Measurements from ENCODE around the gene TMEM178B.
A peak's percentile ranks its signal among the peaks of the same experiment; 100 is the strongest.

TMEM178B gene

DNA sequence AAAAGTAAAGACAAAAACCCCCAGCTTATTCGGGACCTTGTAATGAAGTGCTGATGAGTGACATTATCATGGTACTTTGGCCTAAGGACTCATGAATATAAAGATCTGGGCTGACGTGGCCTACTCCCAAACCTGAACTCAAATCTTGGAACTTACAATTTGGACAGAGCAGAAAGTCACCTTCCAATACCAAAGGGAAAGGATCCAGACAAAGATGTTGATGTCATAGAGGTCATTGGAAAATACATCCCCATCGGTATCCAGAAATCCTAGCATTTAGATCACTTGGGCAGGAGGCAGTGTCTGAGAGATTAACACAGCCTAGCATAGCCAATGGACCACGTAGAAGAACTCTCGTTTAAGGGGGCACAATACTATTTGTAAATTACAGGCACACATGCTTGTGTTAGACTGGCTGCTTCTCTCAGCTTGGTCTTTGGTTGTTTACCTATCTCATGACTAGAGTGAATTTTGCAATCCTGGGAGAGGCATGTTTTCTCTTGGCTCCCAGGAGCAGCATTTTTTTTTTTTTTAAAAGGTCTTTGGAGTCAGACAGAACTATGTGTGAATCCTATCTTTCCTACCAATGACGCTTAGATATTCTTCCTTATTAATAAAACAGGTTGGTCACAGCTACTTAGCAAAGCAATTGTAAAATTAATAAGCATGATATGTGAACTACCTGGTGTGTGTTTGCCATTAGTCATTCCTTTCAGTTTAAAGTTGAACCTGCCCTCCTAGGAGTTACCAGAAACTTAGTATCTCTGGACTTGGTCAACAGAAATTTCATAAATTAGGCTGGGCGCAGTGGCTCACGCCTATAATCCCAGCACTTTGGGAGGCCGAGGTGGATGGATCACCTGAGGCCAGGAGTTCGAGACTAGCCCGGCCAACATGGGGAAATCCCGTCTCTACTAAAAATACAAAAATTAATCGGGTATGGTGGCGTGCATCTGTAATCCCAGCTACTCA lies 31.4 kb upstream of the TMEM178B start:
- TF ChIP-seq, protein P1, sequence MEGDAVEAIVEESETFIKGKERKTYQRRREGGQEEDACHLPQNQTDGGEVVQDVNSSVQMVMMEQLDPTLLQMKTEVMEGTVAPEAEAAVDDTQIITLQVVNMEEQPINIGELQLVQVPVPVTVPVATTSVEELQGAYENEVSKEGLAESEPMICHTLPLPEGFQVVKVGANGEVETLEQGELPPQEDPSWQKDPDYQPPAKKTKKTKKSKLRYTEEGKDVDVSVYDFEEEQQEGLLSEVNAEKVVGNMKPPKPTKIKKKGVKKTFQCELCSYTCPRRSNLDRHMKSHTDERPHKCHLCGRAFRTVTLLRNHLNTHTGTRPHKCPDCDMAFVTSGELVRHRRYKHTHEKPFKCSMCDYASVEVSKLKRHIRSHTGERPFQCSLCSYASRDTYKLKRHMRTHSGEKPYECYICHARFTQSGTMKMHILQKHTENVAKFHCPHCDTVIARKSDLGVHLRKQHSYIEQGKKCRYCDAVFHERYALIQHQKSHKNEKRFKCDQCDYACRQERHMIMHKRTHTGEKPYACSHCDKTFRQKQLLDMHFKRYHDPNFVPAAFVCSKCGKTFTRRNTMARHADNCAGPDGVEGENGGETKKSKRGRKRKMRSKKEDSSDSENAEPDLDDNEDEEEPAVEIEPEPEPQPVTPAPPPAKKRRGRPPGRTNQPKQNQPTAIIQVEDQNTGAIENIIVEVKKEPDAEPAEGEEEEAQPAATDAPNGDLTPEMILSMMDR (conservative IDR thresholded peaks at IDR 0.05; ENCODE audit: low read depth, low read length): no peak
- no peak overlapping the region for H3K4me3 ChIP-seq (ENCODE audit: low read depth, low read length)
- no peak for DNase-seq (ENCODE audit: low read depth)

DNA sequence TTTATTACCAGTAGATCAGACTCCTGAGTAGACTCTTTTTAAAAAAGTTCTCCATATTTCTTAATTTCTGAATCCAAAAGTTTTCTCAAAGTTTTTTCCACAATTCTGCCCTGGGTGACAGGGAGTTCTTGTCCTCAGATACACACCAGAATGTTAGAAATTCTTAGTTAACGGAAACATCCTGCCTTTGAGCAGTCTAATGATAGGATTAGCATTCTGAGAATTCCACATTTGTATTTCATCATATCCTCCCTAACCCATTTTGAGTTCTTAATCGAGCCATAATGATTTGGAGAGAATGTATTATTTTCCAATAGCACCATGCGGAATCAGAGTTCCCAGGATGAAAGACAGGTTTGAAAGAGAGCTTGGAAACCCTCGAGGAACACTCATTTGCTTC lies 30.2 kb upstream of the TMEM178B start:
- no peak overlapping the region for H3K4me3 ChIP-seq (ENCODE audit: low read depth, low read length)
- TF ChIP-seq, protein P1 (conservative IDR thresholded peaks at IDR 0.05; ENCODE audit: low read depth, low read length): no peak
- DNase-seq (ENCODE audit: low read depth): no peak

DNA sequence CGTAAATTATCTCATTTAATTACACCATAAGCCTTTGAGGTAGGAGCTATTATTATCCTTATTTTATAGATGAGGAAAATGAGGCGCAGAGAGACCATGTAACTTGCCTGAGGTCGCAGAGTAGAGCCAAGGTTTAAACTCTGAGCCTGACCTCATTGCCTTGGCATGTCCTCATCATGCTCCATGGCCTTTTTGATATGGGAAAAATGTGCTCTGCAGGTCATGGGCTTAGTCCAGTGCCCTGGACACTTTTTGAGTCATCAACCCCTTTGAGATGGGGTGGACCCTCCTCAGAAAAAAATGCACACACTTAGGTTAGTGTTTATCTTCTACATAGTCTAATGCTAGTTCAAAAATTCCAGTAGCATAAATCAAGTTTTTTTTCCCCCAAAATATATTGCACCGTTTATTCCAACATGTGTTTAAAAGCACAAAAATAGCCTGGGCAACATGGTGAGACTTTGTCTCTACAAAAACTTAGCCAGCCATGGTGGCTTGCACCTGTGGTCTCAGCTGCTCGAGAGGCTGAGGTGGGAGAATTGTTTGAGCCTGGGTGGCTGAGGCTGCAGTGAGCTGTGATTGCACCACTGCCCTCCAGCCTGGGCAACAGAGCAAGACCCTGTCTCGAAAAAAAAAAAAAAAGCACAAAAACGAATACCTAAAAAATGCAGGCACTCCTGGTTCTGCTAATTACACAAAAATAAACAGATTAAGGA lies 28.6 kb upstream of the TMEM178B start:
- H3K4me3 ChIP-seq (ENCODE audit: low read depth, low read length): no peak overlapping the region
- DNase-seq (ENCODE audit: low read depth): no peak
- TF ChIP-seq, protein P1 (conservative IDR thresholded peaks at IDR 0.05; ENCODE audit: low read depth, low read length): no peak

DNA sequence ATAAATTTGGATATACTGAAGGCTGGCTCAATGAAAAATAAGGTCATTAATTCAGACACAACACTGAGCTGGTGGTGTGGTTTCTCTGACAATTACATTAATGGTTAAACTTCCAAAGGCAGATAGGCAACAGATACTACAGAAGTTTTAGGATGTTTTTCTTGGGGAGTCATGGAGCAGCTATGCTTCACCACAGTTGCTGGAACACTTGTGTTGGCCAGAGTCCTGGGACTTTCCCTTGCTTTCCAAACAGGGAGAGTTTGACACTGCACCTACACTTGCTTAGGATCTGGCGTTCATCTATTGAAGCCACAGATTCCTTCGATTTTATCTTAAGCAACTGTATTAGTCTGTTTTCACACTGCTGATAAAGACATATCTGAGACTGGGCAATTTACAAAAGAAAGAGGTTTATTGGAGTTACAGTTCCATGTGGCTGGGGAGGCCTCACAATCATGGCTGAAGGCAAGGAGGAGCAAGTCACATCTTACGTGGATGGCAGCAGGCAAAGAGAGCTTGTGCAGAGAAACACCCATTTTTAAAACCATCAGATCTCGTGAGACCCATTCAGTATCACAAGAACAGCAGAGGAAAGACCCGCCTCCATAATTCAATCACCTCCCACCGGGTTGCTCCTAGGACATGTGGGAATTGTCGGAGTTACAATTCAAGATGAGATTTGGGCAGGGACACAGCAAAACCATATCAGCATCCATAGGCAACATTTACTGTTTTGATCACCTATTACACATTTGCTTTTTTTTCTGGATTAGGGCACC lies 27.8 kb upstream of the TMEM178B start:
- no peak overlapping the region for H3K4me3 ChIP-seq (ENCODE audit: low read depth, low read length)
- TF ChIP-seq, protein P1 (conservative IDR thresholded peaks at IDR 0.05; ENCODE audit: low read depth, low read length): no peak
- peak; percentile 24 for DNase-seq (ENCODE audit: low read depth)

DNA sequence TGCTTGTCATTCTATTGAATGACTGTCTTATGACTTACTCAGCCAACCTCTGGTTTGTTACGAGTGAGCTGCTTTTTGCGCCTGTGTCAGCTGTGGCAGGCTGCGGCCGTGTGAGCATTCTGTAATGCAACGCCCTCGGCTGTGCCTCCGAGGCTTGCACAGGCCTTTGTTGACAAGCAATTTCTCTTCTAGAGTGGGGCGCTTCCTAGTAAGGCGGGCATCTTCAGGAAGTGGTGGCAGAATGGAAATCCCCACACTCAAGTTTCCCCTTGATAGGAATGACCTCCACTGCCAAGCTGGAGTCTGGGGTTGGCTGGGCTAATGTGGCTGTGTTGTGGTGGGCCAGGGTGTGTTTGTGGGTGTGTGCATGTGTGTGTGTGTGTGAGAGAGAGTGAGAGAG lies 20.2 kb upstream of the TMEM178B start:
- DNase-seq (ENCODE audit: low read depth): no peak
- TF ChIP-seq, protein P1 (conservative IDR thresholded peaks at IDR 0.05; ENCODE audit: low read depth, low read length): no peak
- no peak overlapping the region for H3K4me3 ChIP-seq (ENCODE audit: low read depth, low read length)

DNA sequence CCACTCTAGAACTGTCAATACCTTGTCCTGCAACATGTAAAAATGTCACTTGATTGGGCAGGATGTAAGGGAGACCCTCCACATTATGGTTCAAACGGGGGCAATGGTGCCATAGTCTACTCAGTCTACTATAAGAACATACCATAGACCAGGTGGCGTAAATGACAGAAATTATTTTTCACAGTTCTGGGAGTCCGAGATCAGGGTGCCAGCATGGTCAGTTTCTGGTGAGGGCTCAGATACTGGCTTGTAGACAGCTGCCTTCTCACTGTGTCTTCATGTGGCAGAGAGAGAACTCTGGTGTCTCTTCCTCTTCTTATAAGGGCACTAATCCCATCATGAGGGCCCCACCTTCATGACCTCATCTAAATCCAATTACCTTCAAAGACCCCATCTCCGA lies 18.7 kb upstream of the TMEM178B start:
- no peak for DNase-seq (ENCODE audit: low read depth)
- TF ChIP-seq, protein P1 (conservative IDR thresholded peaks at IDR 0.05; ENCODE audit: low read depth, low read length): no peak

More for the DNA sequence above, 18.7 kb upstream of the TMEM178B start:
- H3K4me3 ChIP-seq (ENCODE audit: low read depth, low read length): no peak overlapping the region

All from choroid plexus epithelial cell (primary cell).